ENCODE measurements around the gene IL36B.

GRCh38 chr2:113061241-113061640, 8.6 kb upstream of the IL36B start:
- TF ChIP-seq BACH2 (CRISPR knock-in tag; IDR thresholded peaks at IDR 0.05; ENCODE audit: borderline replicate concordance) (no peak), PATZ1 (CRISPR knock-in tag; IDR thresholded peaks at IDR 0.05; ENCODE audit: borderline replicate concordance) (no peak), SNAI2 (CRISPR knock-in tag; IDR thresholded peaks at IDR 0.05) (no peak), ZFP3 (CRISPR knock-in tag; IDR thresholded peaks at IDR 0.05) (no peak)
